A673 (cell line): ENCODE data around the gene RNF40.

Source experiments
- EZH2 ChIP-seq: fragments of 200-600 bp; sonication (generic); IDR thresholded peaks from 2 replicates; pipeline ENCODE4 v1.6.1; 2017; ENCODE audit warnings: borderline replicate concordance, low read depth, mild to moderate bottlenecking, mixed read lengths, antibody characterized with exemption, low read length; ENCODE audit not compliant: poor library complexity, severe bottlenecking
- TF ChIP-seq, protein P1 (sequence below): fragments of 300-800, 200-600 bp; sonication (generic); conservative IDR thresholded peaks from 2 replicates; pipeline ENCODE4 v1.5.1; 2017; ENCODE audit warnings: low read depth, mild to moderate bottlenecking, antibody characterized with exemption, low read length, moderate library complexity, mixed read lengths

DNA sequence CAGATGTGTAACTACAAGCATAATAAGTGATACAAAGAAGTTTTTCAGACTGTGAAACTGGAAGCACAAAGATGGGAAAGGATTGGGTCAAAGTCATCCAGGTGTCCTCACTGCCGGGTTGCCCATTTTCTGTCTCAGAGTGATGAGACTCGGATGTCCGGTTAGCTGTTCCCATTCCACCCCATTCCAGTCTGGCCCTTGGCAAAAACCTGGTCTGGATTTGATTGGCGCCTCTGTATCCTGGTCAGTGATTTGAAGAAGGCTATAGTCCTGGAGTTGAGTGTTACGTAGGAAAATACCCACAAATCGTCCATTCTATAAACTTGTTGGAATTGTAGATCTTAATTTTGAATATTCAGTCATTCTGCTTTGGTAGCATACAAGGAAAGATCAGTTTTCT lies 33.8 kb upstream of the RNF40 start:
- TF ChIP-seq, protein P1, sequence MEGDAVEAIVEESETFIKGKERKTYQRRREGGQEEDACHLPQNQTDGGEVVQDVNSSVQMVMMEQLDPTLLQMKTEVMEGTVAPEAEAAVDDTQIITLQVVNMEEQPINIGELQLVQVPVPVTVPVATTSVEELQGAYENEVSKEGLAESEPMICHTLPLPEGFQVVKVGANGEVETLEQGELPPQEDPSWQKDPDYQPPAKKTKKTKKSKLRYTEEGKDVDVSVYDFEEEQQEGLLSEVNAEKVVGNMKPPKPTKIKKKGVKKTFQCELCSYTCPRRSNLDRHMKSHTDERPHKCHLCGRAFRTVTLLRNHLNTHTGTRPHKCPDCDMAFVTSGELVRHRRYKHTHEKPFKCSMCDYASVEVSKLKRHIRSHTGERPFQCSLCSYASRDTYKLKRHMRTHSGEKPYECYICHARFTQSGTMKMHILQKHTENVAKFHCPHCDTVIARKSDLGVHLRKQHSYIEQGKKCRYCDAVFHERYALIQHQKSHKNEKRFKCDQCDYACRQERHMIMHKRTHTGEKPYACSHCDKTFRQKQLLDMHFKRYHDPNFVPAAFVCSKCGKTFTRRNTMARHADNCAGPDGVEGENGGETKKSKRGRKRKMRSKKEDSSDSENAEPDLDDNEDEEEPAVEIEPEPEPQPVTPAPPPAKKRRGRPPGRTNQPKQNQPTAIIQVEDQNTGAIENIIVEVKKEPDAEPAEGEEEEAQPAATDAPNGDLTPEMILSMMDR = no peak
- no peak for TF ChIP-seq EZH2
